ENCODE data around the gene AMH.

Gene AMH

GRCh38 chr19:2236314-2237050 lies 12.6 kb upstream of the AMH start, which contains the start of the genes PLEKHJ1 and SF3A2:
PLEKHJ1 (minus strand) TSS chr19:2236329; CDS start chr19:2236248, 81 bp downstream.
SF3A2 (plus strand) TSS chr19:2236824; CDS start chr19:2243419, 6,595 bp downstream.
- DNase-seq: peak; percentile 98

GRCh38 chr19:2237051-2237868 lies 11.9 kb upstream of the AMH start:
- DNase-seq: no peak

- no peak for DNase-seq
Observed at GRCh38 chr19:2237869-2238153, 11.3 kb upstream of the AMH start.

- peak; percentile 36 for DNase-seq
Observed at GRCh38 chr19:2239173-2239572, 9.9 kb upstream of the AMH start.

GRCh38 chr19:2239771-2240770 lies 9.1 kb upstream of the AMH start:
- DNase-seq: peak; percentile 48

GRCh38 chr19:2240881-2241760 lies 8.0 kb upstream of the AMH start:
- no peak for DNase-seq

GRCh38 chr19:2242092-2242537 lies 7.0 kb upstream of the AMH start:
- DNase-seq: no peak

- DNase-seq: no peak
Observed at GRCh38 chr19:2242816-2243215, 6.3 kb upstream of the AMH start.

GRCh38 chr19:2243274-2244124 lies 5.6 kb upstream of the AMH start:
- DNase-seq: no peak

- no peak for DNase-seq
Observed at GRCh38 chr19:2244125-2244411, 5.1 kb upstream of the AMH start.

GRCh38 chr19:2244486-2244885 lies 4.6 kb upstream of the AMH start:
- DNase-seq: no peak

GRCh38 chr19:2245273-2245672 lies 3.9 kb upstream of the AMH start:
- no peak for DNase-seq

GRCh38 chr19:2246014-2246620 lies 3.0 kb upstream of the AMH start:
- DNase-seq: no peak

- DNase-seq: no peak
Observed at GRCh38 chr19:2246801-2247361, 2.2 kb upstream of the AMH start.

GRCh38 chr19:2247433-2248101 lies 1.6 kb upstream of the AMH start:
- DNase-seq: no peak

- no peak for DNase-seq
Observed at GRCh38 chr19:2248136-2249009, 750 bp upstream of the AMH start.

- DNase-seq: no peak
Observed at GRCh38 chr19:2249880-2250765, 1.0 kb downstream of the AMH start.

GRCh38 chr19:2250766-2251105 lies 1.6 kb downstream of the AMH start:
- no peak for DNase-seq
